Neural cell (in vitro differentiated cells): ENCODE data around the gene LHFPL2.

ENCODE experiments used
- EP300 ChIP-seq: fragments of 450-650 bp; conservative IDR thresholded peaks from 2 replicates; pipeline ENCODE4 v1.6.1; 2014; ENCODE audit warnings: antibody characterized with exemption, mild to moderate bottlenecking, moderate library complexity; ENCODE audit not compliant: poor library complexity, severe bottlenecking
- EZH2 ChIP-seq: fragments of 200-600, 300-800 bp; shearing (Covaris generic), sonication (generic); IDR thresholded peaks from 2 replicates; pipeline ENCODE4 v1.6.1; 2014; ENCODE audit warnings: antibody characterized with exemption, low read length, borderline replicate concordance, mild to moderate bottlenecking; ENCODE audit not compliant: insufficient read depth, poor library complexity, severe bottlenecking
- MXI1 ChIP-seq: fragments of 450-650 bp; conservative IDR thresholded peaks from 2 replicates; pipeline ENCODE4 v1.6.1; 2014; ENCODE audit warnings: antibody characterized with exemption, mild to moderate bottlenecking; ENCODE audit not compliant: poor library complexity, severe bottlenecking
- POLR2AphosphoS5 ChIP-seq: IDR thresholded peaks from 2 replicates; pipeline ENCODE4 v1.6.1; 2012
- RAD21 ChIP-seq: fragments of 450-650 bp; conservative IDR thresholded peaks from 2 replicates; pipeline ENCODE4 v1.6.1; 2014; ENCODE audit warnings: antibody characterized with exemption, mild to moderate bottlenecking, moderate library complexity
- SMC3 ChIP-seq: fragments of 450-650 bp; conservative IDR thresholded peaks from 2 replicates; pipeline ENCODE4 v1.6.1; 2014; ENCODE audit warnings: antibody characterized with exemption, mild to moderate bottlenecking, moderate library complexity; ENCODE audit not compliant: poor library complexity
- TF ChIP-seq, protein P1 (sequence below): fragments of 450-650 bp; IDR thresholded peaks from 2 replicates; pipeline ENCODE4 v1.5.1; 2014; ENCODE audit warnings: antibody characterized with exemption, mild to moderate bottlenecking, moderate library complexity; ENCODE audit not compliant: poor library complexity, severe bottlenecking
- TF ChIP-seq, protein P2 (sequence below): IDR thresholded peaks from 2 replicates; pipeline ENCODE4 v1.6.1; 2012; ENCODE audit warnings: borderline replicate concordance

DNA sequence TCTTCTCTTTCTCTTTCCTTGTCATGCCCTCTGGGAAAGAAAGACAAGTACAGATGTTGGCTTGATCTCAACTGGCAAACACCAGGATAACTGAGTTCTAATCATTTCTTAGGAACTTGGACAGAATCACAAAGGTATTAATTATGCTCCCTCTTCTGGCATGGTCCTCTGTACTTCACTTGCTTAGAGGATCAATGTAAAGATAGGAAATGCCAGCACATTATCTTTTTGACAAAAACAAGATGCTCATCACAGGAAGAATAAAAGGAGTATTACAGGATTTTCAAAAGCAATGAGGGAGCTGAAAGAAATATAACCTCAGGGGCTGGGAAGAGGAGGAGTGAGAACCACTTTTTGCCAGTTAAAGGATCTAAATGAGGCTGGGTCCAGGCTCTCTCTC is 70.6 kb downstream of the LHFPL2 start:
- TF ChIP-seq, protein P1, sequence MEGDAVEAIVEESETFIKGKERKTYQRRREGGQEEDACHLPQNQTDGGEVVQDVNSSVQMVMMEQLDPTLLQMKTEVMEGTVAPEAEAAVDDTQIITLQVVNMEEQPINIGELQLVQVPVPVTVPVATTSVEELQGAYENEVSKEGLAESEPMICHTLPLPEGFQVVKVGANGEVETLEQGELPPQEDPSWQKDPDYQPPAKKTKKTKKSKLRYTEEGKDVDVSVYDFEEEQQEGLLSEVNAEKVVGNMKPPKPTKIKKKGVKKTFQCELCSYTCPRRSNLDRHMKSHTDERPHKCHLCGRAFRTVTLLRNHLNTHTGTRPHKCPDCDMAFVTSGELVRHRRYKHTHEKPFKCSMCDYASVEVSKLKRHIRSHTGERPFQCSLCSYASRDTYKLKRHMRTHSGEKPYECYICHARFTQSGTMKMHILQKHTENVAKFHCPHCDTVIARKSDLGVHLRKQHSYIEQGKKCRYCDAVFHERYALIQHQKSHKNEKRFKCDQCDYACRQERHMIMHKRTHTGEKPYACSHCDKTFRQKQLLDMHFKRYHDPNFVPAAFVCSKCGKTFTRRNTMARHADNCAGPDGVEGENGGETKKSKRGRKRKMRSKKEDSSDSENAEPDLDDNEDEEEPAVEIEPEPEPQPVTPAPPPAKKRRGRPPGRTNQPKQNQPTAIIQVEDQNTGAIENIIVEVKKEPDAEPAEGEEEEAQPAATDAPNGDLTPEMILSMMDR = no peak
- TF ChIP-seq POLR2AphosphoS5 = no peak
- TF ChIP-seq, protein P2, sequence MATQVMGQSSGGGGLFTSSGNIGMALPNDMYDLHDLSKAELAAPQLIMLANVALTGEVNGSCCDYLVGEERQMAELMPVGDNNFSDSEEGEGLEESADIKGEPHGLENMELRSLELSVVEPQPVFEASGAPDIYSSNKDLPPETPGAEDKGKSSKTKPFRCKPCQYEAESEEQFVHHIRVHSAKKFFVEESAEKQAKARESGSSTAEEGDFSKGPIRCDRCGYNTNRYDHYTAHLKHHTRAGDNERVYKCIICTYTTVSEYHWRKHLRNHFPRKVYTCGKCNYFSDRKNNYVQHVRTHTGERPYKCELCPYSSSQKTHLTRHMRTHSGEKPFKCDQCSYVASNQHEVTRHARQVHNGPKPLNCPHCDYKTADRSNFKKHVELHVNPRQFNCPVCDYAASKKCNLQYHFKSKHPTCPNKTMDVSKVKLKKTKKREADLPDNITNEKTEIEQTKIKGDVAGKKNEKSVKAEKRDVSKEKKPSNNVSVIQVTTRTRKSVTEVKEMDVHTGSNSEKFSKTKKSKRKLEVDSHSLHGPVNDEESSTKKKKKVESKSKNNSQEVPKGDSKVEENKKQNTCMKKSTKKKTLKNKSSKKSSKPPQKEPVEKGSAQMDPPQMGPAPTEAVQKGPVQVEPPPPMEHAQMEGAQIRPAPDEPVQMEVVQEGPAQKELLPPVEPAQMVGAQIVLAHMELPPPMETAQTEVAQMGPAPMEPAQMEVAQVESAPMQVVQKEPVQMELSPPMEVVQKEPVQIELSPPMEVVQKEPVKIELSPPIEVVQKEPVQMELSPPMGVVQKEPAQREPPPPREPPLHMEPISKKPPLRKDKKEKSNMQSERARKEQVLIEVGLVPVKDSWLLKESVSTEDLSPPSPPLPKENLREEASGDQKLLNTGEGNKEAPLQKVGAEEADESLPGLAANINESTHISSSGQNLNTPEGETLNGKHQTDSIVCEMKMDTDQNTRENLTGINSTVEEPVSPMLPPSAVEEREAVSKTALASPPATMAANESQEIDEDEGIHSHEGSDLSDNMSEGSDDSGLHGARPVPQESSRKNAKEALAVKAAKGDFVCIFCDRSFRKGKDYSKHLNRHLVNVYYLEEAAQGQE = no peak
- no peak for TF ChIP-seq RAD21
- no peak for TF ChIP-seq EP300
- TF ChIP-seq EZH2 = no peak
- no peak for TF ChIP-seq MXI1
- TF ChIP-seq SMC3 = no peak
